NT2/D1 (cell line): ENCODE results near the gene RAP1GAP.

Source experiments
- SUZ12 ChIP-seq: IDR thresholded peaks from 2 replicates; pipeline ENCODE4 v1.6.1; 2011; ENCODE audit not compliant: insufficient read length, insufficient read depth; ENCODE audit errors: extremely low read depth
- YY1 ChIP-seq: IDR thresholded peaks from 2 replicates; pipeline ENCODE4 v1.6.1; 2011; ENCODE audit not compliant: insufficient read length, insufficient read depth
- ZNF274 ChIP-seq: IDR thresholded peaks from 2 replicates; pipeline ENCODE4 v1.6.1; 2011; ENCODE audit warnings: mild to moderate bottlenecking, low read depth, low read length

DNA sequence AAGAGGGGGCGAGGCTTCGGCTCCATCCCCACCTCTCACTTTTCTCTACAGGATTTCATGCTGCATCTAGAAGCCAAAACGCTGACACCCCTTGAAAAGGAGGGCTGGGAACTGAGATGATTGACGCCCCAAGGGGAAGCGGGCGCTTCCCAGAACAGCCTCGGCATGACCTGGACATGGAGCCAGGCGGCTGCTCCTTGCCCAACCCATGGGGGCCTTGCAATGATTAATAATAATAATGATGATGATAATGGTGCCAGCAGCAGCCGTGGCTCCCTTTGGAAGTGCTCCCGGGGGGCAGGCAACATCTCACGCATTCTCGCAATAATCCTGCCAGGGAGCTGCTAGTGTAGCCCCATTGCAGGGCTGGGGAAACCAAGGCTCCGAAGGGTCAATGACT lies 78.2 kb downstream of the RAP1GAP start:
- TF ChIP-seq YY1 (no peak), SUZ12 (no peak), ZNF274 (no peak)
